Measurements from ENCODE around the gene HDAC7.

HDAC7 gene

DNA sequence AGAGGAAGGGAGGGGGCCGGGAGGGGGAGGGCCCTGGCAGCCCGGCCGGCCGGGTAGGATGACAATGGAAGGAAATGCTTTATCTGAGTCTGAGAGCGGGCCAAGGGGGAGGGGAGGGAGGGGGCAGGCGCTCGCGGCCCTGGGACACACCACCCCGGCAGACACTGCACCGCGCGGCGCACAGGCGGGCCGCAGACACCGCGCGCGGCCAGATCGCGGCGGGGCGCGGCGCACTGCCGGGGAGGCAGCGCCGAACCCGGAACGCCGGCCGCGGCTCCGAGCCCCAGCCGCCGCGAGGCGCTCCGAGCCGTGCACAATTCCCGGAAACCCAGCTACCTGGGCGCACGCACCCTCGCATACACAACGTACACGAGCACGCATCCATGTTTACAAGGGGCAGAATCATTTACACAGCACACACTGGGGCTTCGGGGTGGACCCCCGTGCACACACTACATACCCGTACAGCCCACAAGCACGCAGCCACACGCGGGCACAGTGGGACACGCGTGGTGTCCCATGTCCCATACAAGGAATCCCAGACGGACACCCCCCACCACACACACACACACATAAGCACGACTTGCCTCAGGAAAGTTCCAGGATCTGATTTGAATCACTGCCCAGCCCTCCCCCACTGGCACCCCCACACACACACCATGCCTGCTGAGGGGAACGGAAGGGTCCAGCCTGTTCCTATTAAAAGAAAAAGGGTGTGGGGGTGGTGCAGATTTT lies at the start of gene HDAC7:
TSS of gene HDAC7 (minus strand) at position 8 of the 735 bp plus-strand sequence. CDS start 118 bp downstream, outside the sequence.
- no peaks in the 10 kb centered on the region for H3K27me3 ChIP-seq (ENCODE audit: insufficient read depth, low read length)
- peak within 1 kb of the TSS; percentile 92 for H3K27ac ChIP-seq (ENCODE audit: low read depth, low read length)
- H3K4me3 ChIP-seq (ENCODE audit: low read depth, low read length), result peak within 1 kb of the TSS; percentile 92
- H3K4me1 ChIP-seq (ENCODE audit: control insufficient read depth, insufficient read depth, low read length, unreplicated experiment), result peaks cover 59% of the 10 kb centered on the region
- 0 out of 2 replicates have a peak, but pooled peaks cover under 1% of the 10 kb centered on the region for H3K36me3 ChIP-seq (ENCODE audit: insufficient read depth, low read length)
- H2AFZ ChIP-seq (ENCODE audit: low read length, unreplicated experiment), result peak within 1 kb of the TSS; percentile 84
- peaks cover 52% of the 10 kb centered on the region for H3K79me2 ChIP-seq (ENCODE audit: control insufficient read depth, insufficient read depth, low read length, unreplicated experiment)

DNA sequence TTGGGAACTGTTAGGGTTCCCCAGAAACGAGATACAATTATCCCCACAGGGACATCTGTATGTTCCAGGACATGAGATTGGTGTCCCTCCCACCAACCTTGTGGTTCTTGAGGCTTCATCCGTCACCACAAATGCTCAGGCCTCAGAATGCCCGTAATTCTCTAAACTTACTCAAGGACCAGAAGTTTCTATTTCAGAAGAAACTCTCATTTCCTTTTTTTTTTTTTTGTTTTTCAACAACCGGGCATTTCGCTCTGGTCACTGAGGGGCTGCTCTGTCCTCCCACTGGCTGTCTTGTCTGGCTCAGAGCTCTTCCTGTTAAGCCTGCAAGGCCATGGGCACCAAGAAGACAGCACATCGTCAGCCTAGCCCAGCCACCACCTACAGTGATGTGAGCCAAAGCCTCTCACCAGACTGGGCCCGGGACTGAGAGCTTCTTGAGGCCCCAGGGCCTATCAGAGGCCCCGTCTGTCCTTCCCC lies 48.9 kb upstream of the HDAC7 start:
- Histone ChIP-seq H3K4me3 (ENCODE audit: low read depth, low read length) (no peak overlapping the region), H3K36me3 (ENCODE audit: insufficient read depth, low read length) (no peaks in the 10 kb centered on the region), H3K79me2 (ENCODE audit: control insufficient read depth, insufficient read depth, low read length, unreplicated experiment) (no peaks in the 10 kb centered on the region), H3K27me3 (ENCODE audit: insufficient read depth, low read length) (no peaks in the 10 kb centered on the region), H2AFZ (ENCODE audit: low read length, unreplicated experiment) (no peak overlapping the region), H3K4me1 (ENCODE audit: control insufficient read depth, insufficient read depth, low read length, unreplicated experiment) (peaks cover 24% of the 10 kb centered on the region), H3K27ac (ENCODE audit: low read depth, low read length) (no peak overlapping the region)

DNA sequence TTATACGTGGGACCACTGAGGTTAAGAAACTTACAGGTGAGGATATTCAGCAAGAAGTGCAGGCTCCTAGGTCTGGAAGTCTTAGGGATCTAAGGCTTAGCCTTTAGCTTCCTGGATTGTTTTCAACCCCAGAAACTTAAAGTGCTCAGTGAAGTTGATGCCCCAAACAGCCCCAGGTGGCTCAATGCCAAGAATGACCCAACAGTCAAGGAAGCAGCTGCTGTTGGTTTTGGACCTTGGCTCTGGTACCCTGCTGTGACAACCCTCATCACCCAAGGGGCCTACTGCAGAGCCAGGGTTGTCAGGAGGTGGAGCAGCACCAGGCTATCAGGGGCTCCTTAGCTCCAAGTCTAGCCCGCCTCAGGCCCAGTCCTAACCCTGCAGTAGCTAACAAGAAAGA lies 48.3 kb upstream of the HDAC7 start:
- H2AFZ ChIP-seq (ENCODE audit: low read length, unreplicated experiment), result no peak overlapping the region
- no peaks in the 10 kb centered on the region for H3K79me2 ChIP-seq (ENCODE audit: control insufficient read depth, insufficient read depth, low read length, unreplicated experiment)
- no peaks in the 10 kb centered on the region for H3K27me3 ChIP-seq (ENCODE audit: insufficient read depth, low read length)
- peaks cover 24% of the 10 kb centered on the region for H3K4me1 ChIP-seq (ENCODE audit: control insufficient read depth, insufficient read depth, low read length, unreplicated experiment)
- no peak overlapping the region for H3K4me3 ChIP-seq (ENCODE audit: low read depth, low read length)
- H3K36me3 ChIP-seq (ENCODE audit: insufficient read depth, low read length), result no peaks in the 10 kb centered on the region
- peak overlapping the region; percentile 30; the same call in 1 of the 2 replicates for H3K27ac ChIP-seq (ENCODE audit: low read depth, low read length)

DNA sequence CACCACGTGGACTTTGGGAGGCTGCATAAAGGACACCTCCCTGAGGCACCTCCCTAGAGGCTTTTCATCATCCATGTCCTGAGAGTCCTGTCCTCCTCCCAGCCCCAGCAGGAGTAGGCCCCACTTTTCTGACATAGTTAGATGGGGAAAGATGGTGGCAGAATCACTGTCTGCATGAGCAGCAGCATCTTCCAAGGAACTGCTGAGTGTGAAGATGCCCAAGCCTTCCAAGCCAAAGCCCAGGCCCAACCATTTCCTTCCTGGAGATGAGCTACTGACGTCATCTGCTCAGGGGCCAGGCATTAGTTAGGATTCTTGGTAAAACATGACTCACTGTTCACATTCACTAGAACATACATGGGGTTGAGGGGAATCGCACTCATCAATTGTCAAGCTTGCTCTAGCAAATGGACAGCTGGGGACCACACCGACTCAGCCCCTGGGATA lies 47.8 kb upstream of the HDAC7 start:
- Histone ChIP-seq H2AFZ (ENCODE audit: low read length, unreplicated experiment) (peak overlapping the region; percentile 2), H3K27me3 (ENCODE audit: insufficient read depth, low read length) (no peaks in the 10 kb centered on the region), H3K4me3 (ENCODE audit: low read depth, low read length) (no peak overlapping the region), H3K36me3 (ENCODE audit: insufficient read depth, low read length) (no peaks in the 10 kb centered on the region), H3K4me1 (ENCODE audit: control insufficient read depth, insufficient read depth, low read length, unreplicated experiment) (peaks cover 24% of the 10 kb centered on the region), H3K79me2 (ENCODE audit: control insufficient read depth, insufficient read depth, low read length, unreplicated experiment) (no peaks in the 10 kb centered on the region), H3K27ac (ENCODE audit: low read depth, low read length) (peak overlapping the region; percentile 30; the same call in 1 of the 2 replicates)

DNA sequence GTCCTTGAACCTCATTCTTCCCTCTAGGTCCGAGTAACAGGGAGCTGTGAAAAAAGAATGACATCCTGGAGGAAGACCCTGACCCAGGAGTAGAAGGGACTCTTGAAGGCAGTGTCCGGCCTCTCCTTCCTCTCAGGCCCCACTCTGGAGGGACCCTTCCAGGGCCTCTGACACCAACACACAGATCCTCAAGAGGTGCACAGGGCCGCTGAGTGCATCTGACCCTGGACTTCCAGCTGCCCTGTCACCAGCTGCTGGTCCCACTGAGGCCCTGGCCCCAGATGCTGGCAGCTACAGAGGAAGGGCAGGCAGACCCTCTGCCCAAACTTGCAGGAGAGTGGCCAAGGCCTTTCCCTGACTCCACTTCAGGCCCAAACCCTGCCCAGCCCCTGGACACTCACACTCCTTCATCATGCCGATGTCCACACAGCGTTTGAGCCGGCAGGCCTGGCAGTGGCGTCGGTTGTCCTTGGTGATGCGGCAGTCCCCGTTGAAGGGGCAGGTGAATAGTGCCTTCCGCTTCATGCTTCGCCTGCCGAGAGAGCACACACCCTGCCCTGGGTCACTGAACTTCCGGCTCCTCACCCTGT lies 45.0 kb upstream of the HDAC7 start:
- Histone ChIP-seq H3K27me3 (ENCODE audit: insufficient read depth, low read length) (no peaks in the 10 kb centered on the region), H3K4me1 (ENCODE audit: control insufficient read depth, insufficient read depth, low read length, unreplicated experiment) (peaks cover 14% of the 10 kb centered on the region), H3K36me3 (ENCODE audit: insufficient read depth, low read length) (no peaks in the 10 kb centered on the region), H3K4me3 (ENCODE audit: low read depth, low read length) (no peak overlapping the region), H3K79me2 (ENCODE audit: control insufficient read depth, insufficient read depth, low read length, unreplicated experiment) (no peaks in the 10 kb centered on the region), H2AFZ (ENCODE audit: low read length, unreplicated experiment) (no peak overlapping the region), H3K27ac (ENCODE audit: low read depth, low read length) (no peak overlapping the region)

DNA sequence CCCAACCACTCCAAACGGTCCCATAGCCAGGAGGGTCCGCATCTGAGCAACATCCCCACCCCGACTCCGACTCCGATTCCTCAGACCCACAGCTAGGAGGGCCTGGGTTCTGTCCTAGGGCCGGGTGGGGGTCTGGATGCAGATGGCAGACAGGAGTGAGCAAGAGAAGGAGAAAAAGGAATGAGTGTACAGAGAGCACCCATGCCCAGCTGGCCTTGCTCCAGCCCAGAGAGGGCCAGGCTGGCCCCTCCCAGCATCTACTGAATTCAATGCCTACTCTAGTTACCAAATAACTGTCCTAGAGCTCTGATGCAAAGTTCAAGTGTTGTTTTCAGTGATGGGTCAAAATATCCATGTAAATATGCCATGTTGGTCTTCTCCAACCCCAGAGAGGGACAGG lies 44.3 kb upstream of the HDAC7 start:
- H2AFZ ChIP-seq (ENCODE audit: low read length, unreplicated experiment), result no peak overlapping the region
- no peaks in the 10 kb centered on the region for H3K36me3 ChIP-seq (ENCODE audit: insufficient read depth, low read length)
- H3K79me2 ChIP-seq (ENCODE audit: control insufficient read depth, insufficient read depth, low read length, unreplicated experiment), result no peaks in the 10 kb centered on the region
- no peaks in the 10 kb centered on the region for H3K27me3 ChIP-seq (ENCODE audit: insufficient read depth, low read length)
- no peak overlapping the region for H3K27ac ChIP-seq (ENCODE audit: low read depth, low read length)
- peaks cover 14% of the 10 kb centered on the region for H3K4me1 ChIP-seq (ENCODE audit: control insufficient read depth, insufficient read depth, low read length, unreplicated experiment)
- H3K4me3 ChIP-seq (ENCODE audit: low read depth, low read length), result no peak overlapping the region

DNA sequence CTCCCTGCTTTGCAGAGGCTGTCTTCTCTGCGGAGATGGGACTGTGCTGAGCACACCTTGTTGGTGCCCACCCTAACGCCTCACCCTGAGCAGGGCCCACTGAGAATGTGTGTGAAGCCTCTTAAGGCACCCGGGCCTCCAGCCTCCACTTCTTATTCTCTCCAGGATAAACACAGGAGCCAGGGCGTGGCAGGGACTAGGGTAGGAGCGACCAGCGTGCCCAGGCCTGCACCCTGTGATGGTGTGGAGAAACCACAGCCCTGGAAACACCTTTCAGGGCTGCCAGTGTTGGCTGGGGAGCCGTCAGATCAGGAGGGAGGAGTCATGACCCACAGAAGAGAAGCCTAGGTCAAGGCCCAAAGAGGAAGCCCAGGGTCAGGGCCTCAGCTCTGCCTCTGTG lies 43.8 kb upstream of the HDAC7 start:
- Histone ChIP-seq H2AFZ (ENCODE audit: low read length, unreplicated experiment) (no peak overlapping the region), H3K27ac (ENCODE audit: low read depth, low read length) (no peak overlapping the region), H3K79me2 (ENCODE audit: control insufficient read depth, insufficient read depth, low read length, unreplicated experiment) (no peaks in the 10 kb centered on the region), H3K4me3 (ENCODE audit: low read depth, low read length) (no peak overlapping the region), H3K27me3 (ENCODE audit: insufficient read depth, low read length) (no peaks in the 10 kb centered on the region), H3K36me3 (ENCODE audit: insufficient read depth, low read length) (no peaks in the 10 kb centered on the region), H3K4me1 (ENCODE audit: control insufficient read depth, insufficient read depth, low read length, unreplicated experiment) (peaks cover 13% of the 10 kb centered on the region)

DNA sequence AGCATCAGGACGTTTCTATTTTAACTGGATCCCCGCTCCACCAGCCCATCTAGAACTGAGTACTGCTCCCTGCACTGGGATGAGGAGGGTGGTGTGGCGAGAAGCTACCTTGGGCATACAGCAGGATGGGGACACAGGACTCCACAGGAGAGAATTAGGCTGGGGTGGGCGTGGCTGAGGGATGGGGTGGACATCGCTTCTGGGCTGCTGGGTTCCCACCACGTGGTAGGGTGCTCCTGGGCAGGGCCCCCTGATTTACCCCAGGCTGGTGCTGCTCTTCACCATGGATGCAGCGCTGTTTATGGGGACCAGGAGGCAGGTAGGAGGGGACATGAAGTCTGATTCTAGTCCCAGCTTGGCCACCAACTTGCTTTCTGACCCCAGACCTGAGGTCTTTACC lies 43.2 kb upstream of the HDAC7 start:
- Histone ChIP-seq H3K27me3 (ENCODE audit: insufficient read depth, low read length) (no peaks in the 10 kb centered on the region), H3K36me3 (ENCODE audit: insufficient read depth, low read length) (no peaks in the 10 kb centered on the region), H3K79me2 (ENCODE audit: control insufficient read depth, insufficient read depth, low read length, unreplicated experiment) (no peaks in the 10 kb centered on the region), H3K4me3 (ENCODE audit: low read depth, low read length) (no peak overlapping the region), H3K4me1 (ENCODE audit: control insufficient read depth, insufficient read depth, low read length, unreplicated experiment) (peaks cover 7% of the 10 kb centered on the region), H3K27ac (ENCODE audit: low read depth, low read length) (no peak overlapping the region), H2AFZ (ENCODE audit: low read length, unreplicated experiment) (no peak overlapping the region)

DNA sequence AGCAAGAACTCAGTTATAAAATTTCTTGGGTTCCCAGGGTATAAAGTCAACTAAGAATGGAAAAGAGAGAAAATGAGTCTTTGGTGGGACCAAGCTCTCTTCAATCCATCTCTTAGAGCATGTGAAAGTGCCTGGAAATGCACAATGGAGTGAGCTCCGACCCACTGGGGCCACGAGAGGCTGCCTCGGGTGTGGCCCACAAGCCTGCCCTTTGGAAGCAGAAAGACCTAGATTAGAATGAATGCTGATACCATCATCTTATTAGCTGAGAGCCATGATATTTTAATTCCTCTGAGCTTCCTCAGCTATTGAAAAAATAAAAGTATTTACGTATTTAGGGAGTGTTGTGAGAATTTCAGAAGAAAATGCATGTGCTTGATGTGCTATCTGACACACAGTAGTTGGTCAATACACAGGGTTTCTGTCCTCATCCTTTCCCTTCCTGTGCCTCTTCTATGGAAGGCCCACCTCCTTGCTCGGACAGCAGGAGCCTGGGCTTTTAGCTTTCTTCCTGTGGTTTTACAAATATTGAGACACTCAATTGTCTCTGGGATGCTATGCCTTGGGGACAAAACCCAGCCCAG lies 42.6 kb upstream of the HDAC7 start:
- no peak overlapping the region for H2AFZ ChIP-seq (ENCODE audit: low read length, unreplicated experiment)

DNA sequence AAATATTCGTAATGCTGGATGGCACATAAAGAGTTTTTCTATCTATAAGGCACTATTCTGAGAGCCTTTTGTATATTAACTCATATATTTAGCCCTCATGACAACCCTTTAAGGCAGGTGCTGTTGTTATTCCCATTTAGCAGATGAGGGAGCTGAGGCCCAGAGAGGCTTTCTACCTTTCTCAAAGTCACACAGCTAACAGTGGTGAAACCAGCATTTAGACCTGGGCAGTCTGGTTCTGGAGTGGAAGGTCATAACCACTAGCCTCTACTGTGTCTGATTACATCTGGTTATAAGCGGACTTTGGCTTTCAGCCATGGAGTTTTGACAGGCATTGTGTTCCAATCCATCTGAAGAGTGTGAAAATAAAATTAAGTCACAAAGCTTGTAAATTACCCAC lies 41.2 kb upstream of the HDAC7 start:
- Histone ChIP-seq H3K4me1 (ENCODE audit: control insufficient read depth, insufficient read depth, low read length, unreplicated experiment) (no peaks in the 10 kb centered on the region), H2AFZ (ENCODE audit: low read length, unreplicated experiment) (no peak overlapping the region), H3K4me3 (ENCODE audit: low read depth, low read length) (no peak overlapping the region), H3K36me3 (ENCODE audit: insufficient read depth, low read length) (no peaks in the 10 kb centered on the region), H3K27me3 (ENCODE audit: insufficient read depth, low read length) (no peaks in the 10 kb centered on the region), H3K27ac (ENCODE audit: low read depth, low read length) (no peak overlapping the region), H3K79me2 (ENCODE audit: control insufficient read depth, insufficient read depth, low read length, unreplicated experiment) (no peaks in the 10 kb centered on the region)

More for the DNA sequence above, 42.6 kb upstream of the HDAC7 start:
- Histone ChIP-seq H3K79me2 (ENCODE audit: control insufficient read depth, insufficient read depth, low read length, unreplicated experiment) (no peaks in the 10 kb centered on the region), H3K36me3 (ENCODE audit: insufficient read depth, low read length) (no peaks in the 10 kb centered on the region), H3K27me3 (ENCODE audit: insufficient read depth, low read length) (no peaks in the 10 kb centered on the region), H3K27ac (ENCODE audit: low read depth, low read length) (no peak overlapping the region), H3K4me3 (ENCODE audit: low read depth, low read length) (no peak overlapping the region), H3K4me1 (ENCODE audit: control insufficient read depth, insufficient read depth, low read length, unreplicated experiment) (peaks cover 1% of the 10 kb centered on the region)

Measured in ACC112 (cell line).